22Rv1 (cell line): ENCODE results near the gene AFDN.

Experiments
- CTCF ChIP-seq: fragments of 450-650 bp; IDR thresholded peaks from 2 replicates; pipeline ENCODE4 v1.5.1; 2017; ENCODE audit warnings: mild to moderate bottlenecking
- ZFX ChIP-seq: fragments of 450-650 bp; IDR thresholded peaks from 2 replicates; pipeline ENCODE4 v1.6.1; 2017; ENCODE audit warnings: antibody characterized with exemption, borderline replicate concordance

DNA sequence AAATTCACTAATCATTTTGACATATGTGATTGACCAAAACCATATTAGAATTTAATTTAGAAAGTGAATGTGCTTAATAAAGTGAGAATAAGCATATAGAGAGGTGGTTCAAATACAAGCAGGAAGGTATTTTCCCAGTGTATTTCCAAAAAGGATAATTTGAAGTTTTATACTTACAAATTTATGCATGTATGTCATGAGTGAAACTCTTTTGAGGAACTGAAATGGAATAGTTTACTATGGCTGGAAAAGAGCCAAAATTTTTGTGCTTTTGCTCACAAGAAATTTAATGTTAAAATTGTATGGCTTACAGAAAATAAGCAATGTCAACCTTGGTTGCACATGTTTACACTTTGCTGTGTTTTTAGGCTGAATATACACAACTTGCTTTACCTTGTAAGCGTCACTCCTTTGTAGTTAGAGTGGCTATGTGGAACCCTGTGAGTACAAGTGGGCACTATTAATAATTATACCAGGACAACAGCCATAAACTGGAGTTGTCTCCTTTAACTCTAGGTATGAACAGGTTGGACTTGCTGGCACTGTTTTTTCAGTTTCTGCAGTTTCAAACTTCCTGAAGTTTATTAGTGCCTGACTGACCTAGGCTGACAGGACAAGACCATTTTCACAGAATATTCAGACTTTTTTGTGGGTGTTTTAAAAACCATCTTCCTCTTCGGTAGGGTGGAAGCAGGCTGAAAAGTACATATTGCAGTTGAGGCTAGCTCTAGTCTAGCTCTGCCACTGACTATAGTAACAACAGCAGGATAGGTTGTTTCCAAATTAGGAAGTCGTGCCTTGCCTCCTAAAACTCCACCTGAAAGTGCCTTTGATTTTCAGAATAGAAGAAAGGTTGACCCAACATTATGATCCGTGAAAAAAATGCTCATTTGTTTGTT is 6.0 kb downstream of the AFDN start:
- TF ChIP-seq CTCF (no peak), ZFX (no peak)
